WTC11 (cell line): ENCODE data around the gene TRPM4.

Experiments used
- CREB1 ChIP-seq: sonication (generic); formaldehyde crosslinking; IDR thresholded peaks from 2 replicates; pipeline ENCODE4 v1.8.0; 2023; ENCODE audit warnings: mild to moderate bottlenecking, missing genetic modification reagents
- CTCF ChIP-seq: fragments of 200-600 bp; IDR thresholded peaks from 2 replicates; pipeline ENCODE4 v1.8.0; 2022; ENCODE audit warnings: antibody characterized with exemption
- E2F5 ChIP-seq: sonication (generic); formaldehyde crosslinking; IDR thresholded peaks from 2 replicates; pipeline ENCODE4 v1.8.1; 2022; ENCODE audit warnings: mild to moderate bottlenecking, moderate library complexity, missing genetic modification reagents
- ESRRA ChIP-seq: sonication (generic); formaldehyde crosslinking; IDR thresholded peaks from 2 replicates; pipeline ENCODE4 v1.8.1; 2022; ENCODE audit warnings: mild to moderate bottlenecking, missing genetic modification reagents, borderline replicate concordance
- KAT7 ChIP-seq: sonication (generic); formaldehyde crosslinking; IDR thresholded peaks from 2 replicates; pipeline ENCODE4 v1.8.1; 2023; ENCODE audit warnings: missing genetic modification reagents, mild to moderate bottlenecking, borderline replicate concordance
- NFE2L1 ChIP-seq: sonication (generic); formaldehyde crosslinking; IDR thresholded peaks from 2 replicates; pipeline ENCODE4 v1.8.1; 2023; ENCODE audit warnings: missing genetic modification reagents
- SMAD4 ChIP-seq: sonication (generic); formaldehyde crosslinking; IDR thresholded peaks from 2 replicates; pipeline ENCODE4 v1.8.0; 2022; ENCODE audit warnings: mild to moderate bottlenecking, missing genetic modification reagents
- TP53 ChIP-seq: sonication (generic); formaldehyde crosslinking; IDR thresholded peaks from 2 replicates; pipeline ENCODE4 v1.8.1; 2023; ENCODE audit warnings: mild to moderate bottlenecking, missing genetic modification reagents
- ZNF263 ChIP-seq: sonication (generic); formaldehyde crosslinking; IDR thresholded peaks from 2 replicates; pipeline ENCODE4 v1.8.1; 2022; ENCODE audit warnings: low read depth, mild to moderate bottlenecking, moderate library complexity, missing genetic modification reagents
- TF ChIP-seq, protein P1 (sequence below): sonication (generic); formaldehyde crosslinking; IDR thresholded peaks from 2 replicates; pipeline ENCODE4 v1.8.1; 2023; ENCODE audit warnings: mild to moderate bottlenecking, missing genetic modification reagents, moderate library complexity

GRCh38 chr19:49212016-49212701, 54.6 kb downstream of the TRPM4 start:
- TF ChIP-seq CTCF, result no peak
- TF ChIP-seq SMAD4 (CRISPR knock-in tag), result no peak
- TF ChIP-seq NFE2L1 (CRISPR knock-in tag), result no peak
- no peak for TF ChIP-seq KAT7
- no peak for TF ChIP-seq TP53 (CRISPR knock-in tag)
- TF ChIP-seq E2F5 (CRISPR knock-in tag), result no peak
- TF ChIP-seq, protein P1, sequence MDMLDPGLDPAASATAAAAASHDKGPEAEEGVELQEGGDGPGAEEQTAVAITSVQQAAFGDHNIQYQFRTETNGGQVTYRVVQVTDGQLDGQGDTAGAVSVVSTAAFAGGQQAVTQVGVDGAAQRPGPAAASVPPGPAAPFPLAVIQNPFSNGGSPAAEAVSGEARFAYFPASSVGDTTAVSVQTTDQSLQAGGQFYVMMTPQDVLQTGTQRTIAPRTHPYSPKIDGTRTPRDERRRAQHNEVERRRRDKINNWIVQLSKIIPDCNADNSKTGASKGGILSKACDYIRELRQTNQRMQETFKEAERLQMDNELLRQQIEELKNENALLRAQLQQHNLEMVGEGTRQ, result no peak
- TF ChIP-seq ESRRA (CRISPR knock-in tag), result no peak
- no peak for TF ChIP-seq CREB1 (CRISPR knock-in tag)
- no peak for TF ChIP-seq ZNF263 (CRISPR knock-in tag)
